ENCODE data around the gene CAMK2A.

Gene CAMK2A

DNA sequence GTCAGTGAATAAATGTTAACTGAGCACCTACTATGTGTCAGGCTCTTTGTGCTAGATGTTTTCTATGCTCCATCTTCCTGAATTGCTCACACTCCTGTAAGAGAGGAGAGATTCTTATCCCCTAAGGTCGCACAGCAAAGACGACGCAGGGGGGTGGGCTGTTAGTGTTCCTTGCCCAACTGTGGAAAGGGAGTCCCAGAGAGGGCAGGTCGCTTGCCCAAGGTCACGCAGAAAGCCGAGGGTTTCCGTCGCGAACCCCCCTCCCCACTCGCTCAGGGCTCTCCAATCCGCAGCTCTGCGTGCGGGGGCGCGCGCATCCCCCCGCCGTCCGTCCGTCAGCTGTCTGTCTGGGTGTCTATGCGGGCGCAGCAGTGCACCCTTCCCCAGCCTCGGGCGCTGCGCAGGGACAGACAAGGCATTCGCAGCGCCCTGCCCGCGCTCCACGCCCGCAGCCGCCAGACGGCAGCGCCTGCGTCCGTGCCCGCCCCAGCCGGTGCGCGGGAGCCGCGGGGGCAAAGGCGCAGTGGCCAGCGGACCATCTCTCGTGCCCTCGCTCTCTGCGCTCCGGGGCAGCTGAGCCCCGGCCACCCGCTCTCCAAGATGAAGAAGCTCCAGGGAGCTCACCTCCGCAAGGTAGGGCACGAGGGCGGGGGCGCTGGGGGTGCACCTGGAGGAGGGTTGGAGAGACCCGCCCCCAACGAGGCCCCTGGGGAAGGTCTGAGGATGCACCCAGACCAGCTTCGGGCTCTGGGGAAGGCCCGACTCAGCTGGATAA is 99.7 kb downstream of the CAMK2A start, which contains the start of gene SLC6A7:
Gene SLC6A7 (plus strand): TSS at position 335 of the 775 bp plus-strand sequence. CDS start 266 bp downstream, at position 601.
- no peaks in the 10 kb centered on the region for H3K36me3 ChIP-seq (ENCODE audit: control insufficient read depth in 1 of 2, insufficient read depth in 2 of 2, low read length in 2 of 2)
- no peaks in the 10 kb centered on the region for H3K27me3 ChIP-seq (ENCODE audit: control insufficient read depth in 1 of 2, insufficient read depth in 2 of 2, low read length in 2 of 2)
- no peaks in the 10 kb centered on the region for H3K9me3 ChIP-seq (ENCODE audit: control insufficient read depth in 1 of 2, low read length in 2 of 2)
- H3K9ac ChIP-seq (ENCODE audit: low read depth in 1 of 2, low read length in 2 of 2) = peak within 1 kb of the TSS in 1 of 2 donors; percentile 32
- H3K4me1 ChIP-seq (ENCODE audit: control insufficient read depth in 1 of 2, insufficient read depth in 2 of 2, low read length in 2 of 2) = peaks cover 41 to 44% of the 10 kb centered on the region in 2 donors
- no peak within 1 kb of the TSS for H3K27ac ChIP-seq (ENCODE audit: low read depth, low read length)
- peak within 1 kb of the TSS; percentile 42 to 43 for H3K4me3 ChIP-seq (ENCODE audit: low read depth in 1 of 2, low read length in 2 of 2)

DNA sequence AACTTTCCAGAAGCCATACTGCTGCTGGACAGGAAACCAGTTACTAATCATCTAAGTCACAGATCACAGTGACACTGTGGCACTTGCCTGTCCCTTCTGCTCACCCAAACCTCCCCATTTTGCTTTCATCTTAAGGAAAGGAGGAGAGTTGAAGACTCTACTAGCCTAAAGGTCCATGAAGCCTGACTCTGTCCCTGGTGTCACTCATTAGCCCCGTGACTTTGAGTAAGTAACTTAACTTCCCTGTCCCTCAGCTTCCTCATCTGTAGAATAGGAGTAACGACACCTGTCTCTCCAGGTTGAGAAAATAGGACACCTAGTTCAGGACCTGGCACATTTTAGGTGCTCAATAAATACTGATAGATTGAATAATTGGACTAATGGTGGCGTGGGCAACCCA is 100.2 kb downstream of the CAMK2A start:
- peaks cover 47 to 50% of the 10 kb centered on the region in 2 donors for H3K4me1 ChIP-seq (ENCODE audit: control insufficient read depth in 1 of 2, insufficient read depth in 2 of 2, low read length in 2 of 2)
- H3K9me3 ChIP-seq (ENCODE audit: control insufficient read depth in 1 of 2, low read length in 2 of 2) = no peaks in the 10 kb centered on the region
- no peak overlapping the region for H3K4me3 ChIP-seq (ENCODE audit: low read depth in 1 of 2, low read length in 2 of 2)
- no peaks in the 10 kb centered on the region for H3K36me3 ChIP-seq (ENCODE audit: control insufficient read depth in 1 of 2, insufficient read depth in 2 of 2, low read length in 2 of 2)
- H3K27ac ChIP-seq (ENCODE audit: low read depth, low read length) = no peak overlapping the region
- H3K9ac ChIP-seq (ENCODE audit: low read depth in 1 of 2, low read length in 2 of 2) = no peak overlapping the region
- H3K27me3 ChIP-seq (ENCODE audit: control insufficient read depth in 1 of 2, insufficient read depth in 2 of 2, low read length in 2 of 2) = no peaks in the 10 kb centered on the region

DNA sequence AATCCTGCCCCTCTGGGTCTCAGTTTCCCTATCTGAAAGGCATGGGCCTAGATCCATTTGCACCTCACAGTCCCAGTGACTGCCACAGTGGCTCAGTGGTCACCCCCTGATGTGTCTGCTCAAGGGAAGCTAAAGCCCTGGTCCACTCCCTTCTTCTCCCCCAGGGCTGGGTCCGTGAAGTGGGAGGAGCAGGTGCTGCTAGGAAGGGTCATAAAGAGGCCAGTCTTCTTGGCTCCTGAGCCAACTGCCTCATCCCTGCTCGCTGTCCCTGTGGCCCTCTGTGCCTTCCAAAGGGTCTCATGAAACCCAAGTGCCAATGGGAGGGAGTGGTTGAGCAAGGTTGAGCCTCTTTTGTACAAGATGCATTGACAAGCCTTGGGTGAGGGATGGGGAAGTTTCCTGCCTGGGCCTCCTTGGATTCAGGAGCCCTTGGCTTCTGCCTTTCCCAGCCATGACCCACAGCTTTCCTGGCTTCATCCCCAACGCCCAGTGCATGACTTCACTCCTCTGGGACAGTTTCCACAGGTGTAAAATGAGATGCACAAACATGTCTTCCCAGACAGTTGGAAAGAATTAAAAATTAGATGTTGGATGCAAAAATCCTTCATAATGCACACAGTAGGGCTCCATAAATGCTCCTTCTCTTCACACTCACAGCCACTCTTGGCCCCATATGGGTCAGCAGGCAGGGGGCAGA is 101.3 kb downstream of the CAMK2A start:
- Histone ChIP-seq H3K27ac (ENCODE audit: low read depth, low read length) (no peak overlapping the region), H3K27me3 (ENCODE audit: control insufficient read depth in 1 of 2, insufficient read depth in 2 of 2, low read length in 2 of 2) (no peaks in the 10 kb centered on the region), H3K36me3 (ENCODE audit: control insufficient read depth in 1 of 2, insufficient read depth in 2 of 2, low read length in 2 of 2) (no peaks in the 10 kb centered on the region), H3K4me3 (ENCODE audit: low read depth in 1 of 2, low read length in 2 of 2) (no peak overlapping the region), H3K4me1 (ENCODE audit: control insufficient read depth in 1 of 2, insufficient read depth in 2 of 2, low read length in 2 of 2) (peaks cover 56 to 60% of the 10 kb centered on the region in 2 donors), H3K9ac (ENCODE audit: low read depth in 1 of 2, low read length in 2 of 2) (no peak overlapping the region), H3K9me3 (ENCODE audit: control insufficient read depth in 1 of 2, low read length in 2 of 2) (no peaks in the 10 kb centered on the region)

DNA sequence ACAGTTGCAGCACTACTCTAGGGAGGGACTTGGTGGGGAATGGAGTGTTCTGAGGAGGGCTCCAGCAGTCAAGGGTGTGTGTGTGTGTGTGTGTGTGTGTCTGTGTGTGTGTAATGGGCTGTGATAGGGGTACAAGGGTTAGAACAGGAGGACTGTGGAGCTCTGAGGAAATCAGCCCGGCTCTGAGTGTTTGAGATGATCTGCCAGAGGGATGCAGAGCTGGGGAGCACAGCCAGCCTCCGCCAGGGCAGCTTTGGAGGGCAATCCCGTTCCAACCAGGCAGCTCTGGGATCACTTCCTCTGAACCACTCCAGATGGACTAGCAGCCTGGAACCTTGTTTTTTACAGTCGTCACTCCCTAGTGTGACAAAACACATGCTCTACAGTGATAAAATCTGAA is 102.7 kb downstream of the CAMK2A start:
- Histone ChIP-seq H3K4me1 (ENCODE audit: control insufficient read depth in 1 of 2, insufficient read depth in 2 of 2, low read length in 2 of 2) (peaks cover 69 to 74% of the 10 kb centered on the region in 2 donors), H3K36me3 (ENCODE audit: control insufficient read depth in 1 of 2, insufficient read depth in 2 of 2, low read length in 2 of 2) (peaks cover 4 to 5% of the 10 kb centered on the region in 2 donors), H3K9me3 (ENCODE audit: control insufficient read depth in 1 of 2, low read length in 2 of 2) (no peaks in the 10 kb centered on the region), H3K4me3 (ENCODE audit: low read depth in 1 of 2, low read length in 2 of 2) (no peak overlapping the region), H3K27ac (ENCODE audit: low read depth, low read length) (no peak overlapping the region), H3K27me3 (ENCODE audit: control insufficient read depth in 1 of 2, insufficient read depth in 2 of 2, low read length in 2 of 2) (no peaks in the 10 kb centered on the region), H3K9ac (ENCODE audit: low read depth in 1 of 2, low read length in 2 of 2) (peak overlapping the region in 1 of 2 donors; percentile 1)

DNA sequence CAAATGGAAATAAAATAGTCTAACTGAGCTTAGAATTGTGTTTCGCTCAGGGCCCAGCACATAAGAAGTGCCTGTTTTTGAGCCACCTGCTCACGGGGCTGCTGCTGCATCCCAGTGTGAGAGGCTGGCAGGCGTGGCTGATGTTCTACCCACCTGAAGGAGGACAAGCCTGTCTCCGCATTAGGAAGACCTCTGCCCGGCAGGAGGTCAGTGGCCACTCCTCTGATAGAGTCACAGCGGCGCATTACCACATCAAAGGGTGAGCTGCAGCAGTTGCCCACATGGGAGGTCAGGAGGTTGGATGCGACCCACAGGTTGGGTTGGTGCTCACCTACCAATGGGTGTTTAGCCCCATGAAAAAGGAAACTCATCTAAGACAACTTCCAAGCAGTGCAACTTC is 103.4 kb downstream of the CAMK2A start:
- Histone ChIP-seq H3K36me3 (ENCODE audit: control insufficient read depth in 1 of 2, insufficient read depth in 2 of 2, low read length in 2 of 2) (peaks cover 4 to 5% of the 10 kb centered on the region in 2 donors), H3K9ac (ENCODE audit: low read depth in 1 of 2, low read length in 2 of 2) (no peak overlapping the region), H3K4me3 (ENCODE audit: low read depth in 1 of 2, low read length in 2 of 2) (no peak overlapping the region), H3K9me3 (ENCODE audit: control insufficient read depth in 1 of 2, low read length in 2 of 2) (no peaks in the 10 kb centered on the region), H3K27me3 (ENCODE audit: control insufficient read depth in 1 of 2, insufficient read depth in 2 of 2, low read length in 2 of 2) (no peaks in the 10 kb centered on the region), H3K27ac (ENCODE audit: low read depth, low read length) (no peak overlapping the region), H3K4me1 (ENCODE audit: control insufficient read depth in 1 of 2, insufficient read depth in 2 of 2, low read length in 2 of 2) (peaks cover 77 to 80% of the 10 kb centered on the region in 2 donors)

DNA sequence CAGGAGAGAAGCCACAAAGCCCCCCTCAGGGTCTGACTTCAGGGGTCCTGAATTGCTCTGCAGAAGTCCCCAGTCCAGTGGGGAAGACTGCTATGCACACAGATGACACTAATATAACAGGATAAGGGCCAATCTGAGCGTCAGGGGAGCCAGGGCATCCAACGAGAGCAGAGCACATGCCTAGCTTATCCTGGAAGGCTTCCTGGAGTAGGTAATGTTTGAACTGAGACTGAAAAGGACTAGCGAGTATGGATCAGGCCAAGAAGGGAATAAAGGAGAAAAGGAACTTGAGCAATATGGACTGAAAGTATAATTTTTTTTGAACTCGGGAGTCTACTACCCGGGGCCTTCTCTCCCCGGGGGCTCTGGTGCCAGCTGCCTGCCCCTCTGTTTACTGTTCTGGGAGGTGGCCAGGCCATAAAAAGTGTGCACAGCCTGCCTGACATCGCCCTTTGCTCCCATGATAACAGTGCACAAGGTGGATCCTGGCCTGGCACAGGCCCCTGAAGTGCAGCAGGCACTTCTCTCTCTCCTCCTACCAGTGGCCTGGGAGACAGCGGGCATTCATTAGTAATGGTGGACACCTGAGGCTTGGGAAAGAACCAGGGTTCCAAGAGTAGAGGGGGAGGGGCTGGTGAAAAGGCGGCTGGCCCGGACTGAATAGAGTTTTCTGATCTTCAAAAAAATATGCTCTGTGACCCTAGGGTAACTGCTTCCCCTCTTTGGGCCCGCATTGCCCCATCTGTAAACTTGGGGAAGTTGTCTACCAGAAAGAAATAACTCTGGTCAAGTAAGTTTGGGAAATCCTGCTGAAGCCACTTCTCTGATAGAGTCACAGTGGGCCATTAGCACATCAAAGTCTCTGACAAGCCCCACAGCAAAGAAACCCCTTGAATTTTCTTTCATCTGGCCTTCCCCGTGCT is 104.3 kb downstream of the CAMK2A start:
- Histone ChIP-seq H3K27ac (ENCODE audit: low read depth, low read length) (peak overlapping the region; percentile 80), H3K9me3 (ENCODE audit: control insufficient read depth in 1 of 2, low read length in 2 of 2) (no peaks in the 10 kb centered on the region), H3K9ac (ENCODE audit: low read depth in 1 of 2, low read length in 2 of 2) (peak overlapping the region; percentile 10 to 54), H3K4me3 (ENCODE audit: low read depth in 1 of 2, low read length in 2 of 2) (no peak overlapping the region), H3K36me3 (ENCODE audit: control insufficient read depth in 1 of 2, insufficient read depth in 2 of 2, low read length in 2 of 2) (peaks cover 4 to 5% of the 10 kb centered on the region in 2 donors), H3K4me1 (ENCODE audit: control insufficient read depth in 1 of 2, insufficient read depth in 2 of 2, low read length in 2 of 2) (peaks cover 86 to 88% of the 10 kb centered on the region in 2 donors), H3K27me3 (ENCODE audit: control insufficient read depth in 1 of 2, insufficient read depth in 2 of 2, low read length in 2 of 2) (no peaks in the 10 kb centered on the region)

DNA sequence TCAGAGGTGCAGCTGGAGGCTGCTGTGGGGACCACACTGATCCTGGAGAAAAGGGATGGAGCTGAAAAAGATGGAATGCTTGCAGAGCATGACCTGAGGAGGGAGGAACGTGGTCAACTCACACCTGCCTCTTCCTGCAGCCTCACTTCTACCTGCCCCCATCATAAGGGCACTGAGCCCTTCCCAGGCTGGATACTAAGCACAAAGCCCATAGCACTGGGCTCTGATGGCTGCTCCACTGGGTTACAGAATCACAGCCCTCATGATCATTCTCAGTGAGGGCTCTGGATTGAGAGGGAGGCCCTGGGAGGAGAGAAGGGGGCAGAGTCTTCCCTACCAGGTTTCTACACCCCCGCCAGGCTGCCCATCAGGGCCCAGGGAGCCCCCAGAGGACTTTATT is 105.6 kb downstream of the CAMK2A start:
- H3K9ac ChIP-seq (ENCODE audit: low read depth in 1 of 2, low read length in 2 of 2) = peak overlapping the region in 1 of 2 donors; percentile 3
- no peak overlapping the region for H3K4me3 ChIP-seq (ENCODE audit: low read depth in 1 of 2, low read length in 2 of 2)
- H3K27ac ChIP-seq (ENCODE audit: low read depth, low read length) = no peak overlapping the region
- H3K36me3 ChIP-seq (ENCODE audit: control insufficient read depth in 1 of 2, insufficient read depth in 2 of 2, low read length in 2 of 2) = peaks cover 5 to 10% of the 10 kb centered on the region in 2 donors
- H3K27me3 ChIP-seq (ENCODE audit: control insufficient read depth in 1 of 2, insufficient read depth in 2 of 2, low read length in 2 of 2) = no peaks in the 10 kb centered on the region
- H3K9me3 ChIP-seq (ENCODE audit: control insufficient read depth in 1 of 2, low read length in 2 of 2) = no peaks in the 10 kb centered on the region
- H3K4me1 ChIP-seq (ENCODE audit: control insufficient read depth in 1 of 2, insufficient read depth in 2 of 2, low read length in 2 of 2) = peaks cover 89 to 92% of the 10 kb centered on the region in 2 donors

DNA sequence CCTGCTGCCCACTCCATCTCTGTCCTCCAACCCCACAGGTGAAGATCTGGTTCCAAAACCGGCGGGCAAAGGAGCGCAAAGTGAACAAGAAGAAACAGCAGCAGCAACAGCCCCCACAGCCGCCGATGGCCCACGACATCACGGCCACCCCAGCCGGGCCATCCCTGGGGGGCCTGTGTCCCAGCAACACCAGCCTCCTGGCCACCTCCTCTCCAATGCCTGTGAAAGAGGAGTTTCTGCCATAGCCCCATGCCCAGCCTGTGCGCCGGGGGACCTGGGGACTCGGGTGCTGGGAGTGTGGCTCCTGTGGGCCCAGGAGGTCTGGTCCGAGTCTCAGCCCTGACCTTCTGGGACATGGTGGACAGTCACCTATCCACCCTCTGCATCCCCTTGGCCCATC is 106.1 kb downstream of the CAMK2A start:
- Histone ChIP-seq H3K4me1 (ENCODE audit: control insufficient read depth in 1 of 2, insufficient read depth in 2 of 2, low read length in 2 of 2) (peaks cover 93% of the 10 kb centered on the region in 2 donors), H3K27ac (ENCODE audit: low read depth, low read length) (no peak overlapping the region), H3K9ac (ENCODE audit: low read depth in 1 of 2, low read length in 2 of 2) (no peak overlapping the region), H3K27me3 (ENCODE audit: control insufficient read depth in 1 of 2, insufficient read depth in 2 of 2, low read length in 2 of 2) (no peaks in the 10 kb centered on the region), H3K4me3 (ENCODE audit: low read depth in 1 of 2, low read length in 2 of 2) (no peak overlapping the region), H3K36me3 (ENCODE audit: control insufficient read depth in 1 of 2, insufficient read depth in 2 of 2, low read length in 2 of 2) (peaks cover 5 to 13% of the 10 kb centered on the region in 2 donors), H3K9me3 (ENCODE audit: control insufficient read depth in 1 of 2, low read length in 2 of 2) (no peaks in the 10 kb centered on the region)

DNA sequence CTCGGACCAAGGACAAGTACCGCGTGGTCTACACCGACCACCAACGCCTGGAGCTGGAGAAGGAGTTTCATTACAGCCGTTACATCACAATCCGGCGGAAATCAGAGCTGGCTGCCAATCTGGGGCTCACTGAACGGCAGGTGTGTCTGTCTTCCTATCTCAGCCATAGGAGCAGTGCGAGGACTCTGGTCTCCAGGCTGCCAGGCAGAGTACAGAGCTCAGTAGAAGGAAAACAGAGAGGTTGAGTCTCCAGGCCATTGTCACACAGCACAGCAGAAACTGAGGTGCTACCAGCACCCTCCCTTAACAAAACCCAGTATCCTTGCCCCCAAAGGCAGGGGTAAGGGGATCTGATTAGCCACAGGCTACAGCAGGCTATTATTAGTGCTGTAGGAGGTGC is 106.8 kb downstream of the CAMK2A start:
- H3K9ac ChIP-seq (ENCODE audit: low read depth in 1 of 2, low read length in 2 of 2) = peak overlapping the region in 1 of 2 donors; percentile 15
- H3K27me3 ChIP-seq (ENCODE audit: control insufficient read depth in 1 of 2, insufficient read depth in 2 of 2, low read length in 2 of 2) = no peaks in the 10 kb centered on the region
- no peaks in the 10 kb centered on the region for H3K9me3 ChIP-seq (ENCODE audit: control insufficient read depth in 1 of 2, low read length in 2 of 2)
- peaks cover 5 to 13% of the 10 kb centered on the region in 2 donors for H3K36me3 ChIP-seq (ENCODE audit: control insufficient read depth in 1 of 2, insufficient read depth in 2 of 2, low read length in 2 of 2)
- peak overlapping the region; percentile 6 for H3K27ac ChIP-seq (ENCODE audit: low read depth, low read length)
- H3K4me1 ChIP-seq (ENCODE audit: control insufficient read depth in 1 of 2, insufficient read depth in 2 of 2, low read length in 2 of 2) = peaks cover 87 to 93% of the 10 kb centered on the region in 2 donors
- H3K4me3 ChIP-seq (ENCODE audit: low read depth in 1 of 2, low read length in 2 of 2) = no peak overlapping the region

All from duodenal mucosa (tissue), 2 donors.